ENCODE results near the gene ARHGAP6.

- no peak for TF ChIP-seq CTCF (IDR thresholded peaks at IDR 0.05)
- no peak for TF ChIP-seq POLR2A (IDR thresholded peaks at IDR 0.05)
Observed at GRCh38 chrX:11257290-11257689, 408.4 kb downstream of the ARHGAP6 start.

Measured in uterus (tissue), 2 donors.